SK-N-SH treated with all-trans-retinoic acid at 6 μM for 48 hours (cell line): Measurements from ENCODE around the gene TVP23A.

Experiments
- ATAC-seq: fragments of 200-7000 bp; cut with Tn5 transposase; 3 replicates; pipeline ENCODE4 v1.9.1; 2020; ENCODE audit warnings: mild to moderate bottlenecking, moderate library complexity
- ARNTL ChIP-seq: fragments of 450-650 bp; formaldehyde crosslinking; IDR thresholded peaks from 2 replicates; pipeline ENCODE4 v1.5.0; 2020; ENCODE audit warnings: low read depth, mild to moderate bottlenecking, moderate library complexity, borderline replicate concordance
- BACH2 ChIP-seq: fragments of 250-450 bp; sonication (Bioruptor Pico); IDR thresholded peaks from 2 replicates; pipeline ENCODE4 v1.9.0; 2021; ENCODE audit warnings: mild to moderate bottlenecking, borderline replicate concordance
- CSDC2 ChIP-seq: fragments of 250-450 bp; sonication (Bioruptor Pico); IDR thresholded peaks from 2 replicates; pipeline ENCODE4 v1.5.0; 2020; ENCODE audit warnings: mild to moderate bottlenecking, moderate library complexity
- CSRNP3 ChIP-seq: fragments of 250-450 bp; sonication (Bioruptor Pico); IDR thresholded peaks from 2 replicates; pipeline ENCODE4 v1.5.1; 2021; ENCODE audit warnings: mild to moderate bottlenecking, moderate library complexity
- ESRRG ChIP-seq: fragments of 250-450 bp; sonication (Bioruptor Pico); IDR thresholded peaks from 2 replicates; pipeline ENCODE4 v1.6.1; 2021; ENCODE audit warnings: mild to moderate bottlenecking
- GLIS3 ChIP-seq: fragments of 250-450 bp; sonication (Bioruptor Pico); IDR thresholded peaks from 2 replicates; pipeline ENCODE4 v1.5.0; 2020; ENCODE audit warnings: mild to moderate bottlenecking, moderate library complexity
- ISL1 ChIP-seq: fragments of 250-450 bp; sonication (Bioruptor Pico); IDR thresholded peaks from 2 replicates; pipeline ENCODE4 v2.1.2; 2022; ENCODE audit warnings: mild to moderate bottlenecking, moderate library complexity
- OSR1 ChIP-seq: fragments of 250-450 bp; sonication (Bioruptor Pico); IDR thresholded peaks from 2 replicates; pipeline ENCODE4 v1.8.0; 2022; ENCODE audit warnings: moderate library complexity, mild to moderate bottlenecking, inconsistent platforms
- POU6F1 ChIP-seq: fragments of 250-450 bp; sonication (Bioruptor Pico); IDR thresholded peaks from 2 replicates; pipeline ENCODE4 v1.8.0; 2021; ENCODE audit warnings: low read depth, mild to moderate bottlenecking, moderate library complexity, borderline replicate concordance
- PPARA ChIP-seq: fragments of 250-450 bp; sonication (Bioruptor Pico); IDR thresholded peaks from 2 replicates; pipeline ENCODE4 v1.5.0; 2020; ENCODE audit warnings: mild to moderate bottlenecking, borderline replicate concordance
- RARB ChIP-seq: fragments of 250-450 bp; sonication (Bioruptor Pico); IDR thresholded peaks from 2 replicates; pipeline ENCODE4 v1.8.0; 2021; ENCODE audit warnings: mild to moderate bottlenecking, moderate library complexity
- SNAI2 ChIP-seq: fragments of 250-450 bp; sonication (Bioruptor Pico); IDR thresholded peaks from 2 replicates; pipeline ENCODE4 v1.5.0; 2020; ENCODE audit warnings: mild to moderate bottlenecking, moderate library complexity
- TCF4 ChIP-seq: fragments of 250-450 bp; sonication (Bioruptor Pico); IDR thresholded peaks from 2 replicates; pipeline ENCODE4 v1.8.0; 2021; ENCODE audit warnings: mild to moderate bottlenecking, moderate library complexity, borderline replicate concordance
- TOX ChIP-seq: fragments of 250-450 bp; sonication (Bioruptor Pico); IDR thresholded peaks from 2 replicates; pipeline ENCODE4 v1.8.0; 2021; ENCODE audit warnings: mild to moderate bottlenecking, moderate library complexity, borderline replicate concordance
- TSHZ2 ChIP-seq: fragments of 250-450 bp; sonication (Bioruptor Pico); IDR thresholded peaks from 2 replicates; pipeline ENCODE4 v1.5.0; 2020; ENCODE audit warnings: mild to moderate bottlenecking, moderate library complexity
- ZC3H10 ChIP-seq: fragments of 250-450 bp; sonication (Bioruptor Pico); IDR thresholded peaks from 2 replicates; pipeline ENCODE4 v1.5.1; 2021; ENCODE audit warnings: mild to moderate bottlenecking, moderate library complexity
- ZFP3 ChIP-seq: fragments of 250-450 bp; sonication (Bioruptor Pico); IDR thresholded peaks from 2 replicates; pipeline ENCODE4 v1.5.0; 2020; ENCODE audit warnings: mild to moderate bottlenecking, moderate library complexity
- ZFP30 ChIP-seq: fragments of 450-650 bp; formaldehyde crosslinking; IDR thresholded peaks from 2 replicates; pipeline ENCODE4 v1.5.0; 2022; ENCODE audit warnings: mild to moderate bottlenecking, moderate library complexity
- ZNF565 ChIP-seq: fragments of 450-650 bp; formaldehyde crosslinking; conservative IDR thresholded peaks from 2 replicates; pipeline ENCODE4 v1.5.0; 2020; ENCODE audit warnings: low read depth, mild to moderate bottlenecking, moderate library complexity
- ZNF70 ChIP-seq: fragments of 450-650 bp; formaldehyde crosslinking; IDR thresholded peaks from 2 replicates; pipeline ENCODE4 v1.5.0; 2020; ENCODE audit warnings: mild to moderate bottlenecking, moderate library complexity
- ZNF8 ChIP-seq: fragments of 450-650 bp; formaldehyde crosslinking; IDR thresholded peaks from 2 replicates; pipeline ENCODE4 v1.5.0; 2020; ENCODE audit warnings: mild to moderate bottlenecking, moderate library complexity
- TF ChIP-seq, protein P1 (sequence below): fragments of 250-450 bp; sonication (Bioruptor Pico); IDR thresholded peaks from 2 replicates; pipeline ENCODE4 v1.8.0; 2020; ENCODE audit warnings: mild to moderate bottlenecking, moderate library complexity, borderline replicate concordance
- TF ChIP-seq, protein P2 (sequence below): fragments of 250-450 bp; sonication (Bioruptor Pico); IDR thresholded peaks from 2 replicates; pipeline ENCODE4 v1.5.1; 2020; ENCODE audit warnings: low read depth, mild to moderate bottlenecking, moderate library complexity

Gene TVP23A

GRCh38 chr16:10753670-10754069 lies 64.9 kb downstream of the TVP23A start (continued):
- no peak for TF ChIP-seq CSRNP3 (CRISPR knock-in tag)
- TF ChIP-seq ZFP3, result no peak
- no peak for TF ChIP-seq GLIS3 (CRISPR knock-in tag)
- TF ChIP-seq ZC3H10 (CRISPR knock-in tag), result no peak
- TF ChIP-seq TOX (CRISPR knock-in tag), result no peak
- no peak for TF ChIP-seq ZNF8 (CRISPR knock-in tag)
- TF ChIP-seq, protein P1, sequence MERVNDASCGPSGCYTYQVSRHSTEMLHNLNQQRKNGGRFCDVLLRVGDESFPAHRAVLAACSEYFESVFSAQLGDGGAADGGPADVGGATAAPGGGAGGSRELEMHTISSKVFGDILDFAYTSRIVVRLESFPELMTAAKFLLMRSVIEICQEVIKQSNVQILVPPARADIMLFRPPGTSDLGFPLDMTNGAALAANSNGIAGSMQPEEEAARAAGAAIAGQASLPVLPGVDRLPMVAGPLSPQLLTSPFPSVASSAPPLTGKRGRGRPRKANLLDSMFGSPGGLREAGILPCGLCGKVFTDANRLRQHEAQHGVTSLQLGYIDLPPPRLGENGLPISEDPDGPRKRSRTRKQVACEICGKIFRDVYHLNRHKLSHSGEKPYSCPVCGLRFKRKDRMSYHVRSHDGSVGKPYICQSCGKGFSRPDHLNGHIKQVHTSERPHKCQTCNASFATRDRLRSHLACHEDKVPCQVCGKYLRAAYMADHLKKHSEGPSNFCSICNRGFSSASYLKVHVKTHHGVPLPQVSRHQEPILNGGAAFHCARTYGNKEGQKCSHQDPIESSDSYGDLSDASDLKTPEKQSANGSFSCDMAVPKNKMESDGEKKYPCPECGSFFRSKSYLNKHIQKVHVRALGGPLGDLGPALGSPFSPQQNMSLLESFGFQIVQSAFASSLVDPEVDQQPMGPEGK (CRISPR knock-in tag), result no peak
- no peak for TF ChIP-seq CSDC2 (CRISPR knock-in tag)
- no peak for TF ChIP-seq OSR1 (CRISPR knock-in tag)

GRCh38 chr16:10752843-10753523 lies 65.6 kb downstream of the TVP23A start:
- no peak for ATAC-seq
- no peak for TF ChIP-seq ZNF8 (CRISPR knock-in tag)
- no peak for TF ChIP-seq TSHZ2
- no peak for TF ChIP-seq ESRRG
- TF ChIP-seq, protein P1 (CRISPR knock-in tag), result no peak

DNA sequence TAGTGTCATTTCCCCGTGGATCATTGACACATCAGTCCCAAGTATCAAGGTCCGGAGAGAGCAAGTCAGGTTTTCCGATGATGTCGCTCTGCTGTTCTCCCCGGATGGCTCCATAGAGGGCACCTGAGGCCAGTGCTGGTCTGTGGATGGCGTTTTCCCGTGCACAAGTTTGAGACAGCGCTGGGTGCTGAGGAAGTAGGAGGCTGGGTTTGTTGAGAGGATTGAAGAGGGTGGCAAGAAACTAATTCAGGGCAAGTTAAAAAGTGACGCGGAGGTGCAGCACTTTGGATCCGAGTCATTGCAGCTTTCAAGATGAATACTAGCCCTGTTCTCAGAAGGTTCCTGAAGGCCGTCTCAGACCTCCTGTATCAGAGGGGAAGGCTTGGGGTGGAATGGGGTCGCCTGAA lies 67.3 kb downstream of the TVP23A start:
- no peak for ATAC-seq
- TF ChIP-seq SNAI2 (CRISPR knock-in tag), result no peak
- no peak for TF ChIP-seq TOX (CRISPR knock-in tag)
- no peak for TF ChIP-seq OSR1 (CRISPR knock-in tag)
- TF ChIP-seq, protein P2, sequence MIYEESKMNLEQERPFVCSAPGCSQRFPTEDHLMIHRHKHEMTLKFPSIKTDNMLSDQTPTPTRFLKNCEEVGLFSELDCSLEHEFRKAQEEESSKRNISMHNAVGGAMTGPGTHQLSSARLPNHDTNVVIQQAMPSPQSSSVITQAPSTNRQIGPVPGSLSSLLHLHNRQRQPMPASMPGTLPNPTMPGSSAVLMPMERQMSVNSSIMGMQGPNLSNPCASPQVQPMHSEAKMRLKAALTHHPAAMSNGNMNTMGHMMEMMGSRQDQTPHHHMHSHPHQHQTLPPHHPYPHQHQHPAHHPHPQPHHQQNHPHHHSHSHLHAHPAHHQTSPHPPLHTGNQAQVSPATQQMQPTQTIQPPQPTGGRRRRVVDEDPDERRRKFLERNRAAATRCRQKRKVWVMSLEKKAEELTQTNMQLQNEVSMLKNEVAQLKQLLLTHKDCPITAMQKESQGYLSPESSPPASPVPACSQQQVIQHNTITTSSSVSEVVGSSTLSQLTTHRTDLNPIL (CRISPR knock-in tag), result no peak
- no peak for TF ChIP-seq BACH2 (CRISPR knock-in tag)
- no peak for TF ChIP-seq TCF4 (CRISPR knock-in tag)
- TF ChIP-seq ARNTL (CRISPR knock-in tag), result no peak
- no peak for TF ChIP-seq ZFP30 (CRISPR knock-in tag)
- TF ChIP-seq CSRNP3 (CRISPR knock-in tag), result no peak
- TF ChIP-seq ISL1 (CRISPR knock-in tag), result no peak
- TF ChIP-seq ZNF8 (CRISPR knock-in tag), result no peak
- TF ChIP-seq, protein P1 (CRISPR knock-in tag), result no peak
- no peak for TF ChIP-seq POU6F1 (CRISPR knock-in tag)
- TF ChIP-seq RARB (CRISPR knock-in tag), result no peak
- no peak for TF ChIP-seq GLIS3 (CRISPR knock-in tag)
- TF ChIP-seq ZNF70 (CRISPR knock-in tag), result no peak
- no peak for TF ChIP-seq PPARA (CRISPR knock-in tag)
- TF ChIP-seq ZNF565, result no peak
